SK-N-SH (cell line): ENCODE measurements around the gene C1GALT1.

ENCODE experiments used
- GABPA ChIP-seq: IDR thresholded peaks from 2 replicates; pipeline ENCODE4 v1.4.0; 2012; ENCODE audit warnings: low read depth, mild to moderate bottlenecking
- JUND ChIP-seq: IDR thresholded peaks from 2 replicates; pipeline ENCODE4 v1.4.0; 2012
- RFX5 ChIP-seq: IDR thresholded peaks from 2 replicates; pipeline ENCODE4 v1.6.1; 2012; ENCODE audit warnings: mild to moderate bottlenecking, improper control_type of control experiment, low read length
- SMC3 ChIP-seq: IDR thresholded peaks from 2 replicates; pipeline ENCODE4 v1.6.1; 2012; ENCODE audit warnings: low read depth, low read length, improper control_type of control experiment
- TAF1 ChIP-seq: IDR thresholded peaks from 2 replicates; pipeline ENCODE4 v1.6.1; 2012; ENCODE audit warnings: low read depth, mild to moderate bottlenecking, low read length, moderate library complexity, borderline replicate concordance
- TEAD4 ChIP-seq: IDR thresholded peaks from 2 replicates; pipeline ENCODE4 v1.4.0; 2012; ENCODE audit warnings: mild to moderate bottlenecking, borderline replicate concordance; ENCODE audit not compliant: insufficient read depth
- TF ChIP-seq, protein P1 (sequence below): fragments of 200-600 bp; sonication (generic); IDR thresholded peaks from 2 replicates; pipeline ENCODE4 v1.6.1; 2017; ENCODE audit warnings: antibody characterized with exemption, mild to moderate bottlenecking, moderate library complexity
- TF ChIP-seq, protein P2 (sequence below): IDR thresholded peaks from 2 replicates; pipeline ENCODE4 v1.4.0; 2012; ENCODE audit warnings: low read depth, borderline replicate concordance
- TF ChIP-seq, protein P3 (sequence below): IDR thresholded peaks from 2 replicates; pipeline ENCODE4; 2012
- TF ChIP-seq, protein P4 (sequence below): IDR thresholded peaks from 2 replicates; pipeline ENCODE4 v1.6.1; 2012; ENCODE audit warnings: mild to moderate bottlenecking, low read depth, low read length, moderate library complexity

DNA sequence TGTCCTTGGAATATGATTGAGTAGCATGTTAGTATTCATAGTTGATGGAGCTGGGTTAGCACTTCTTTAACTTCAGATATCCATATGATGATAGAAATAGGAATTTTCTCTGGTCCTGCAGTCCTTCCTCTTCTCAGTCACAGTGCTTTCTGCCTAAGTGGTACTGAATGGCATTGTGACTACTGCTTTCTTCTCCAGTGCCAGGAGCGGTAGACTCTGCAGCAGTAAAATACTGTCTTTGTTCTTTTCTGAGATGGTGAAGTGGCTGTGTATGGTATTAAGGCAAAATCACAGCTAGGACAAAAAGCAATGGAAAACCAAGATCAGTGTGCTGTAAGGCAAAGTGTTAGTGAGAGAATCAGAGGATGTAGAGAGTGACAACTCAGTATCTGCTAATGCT, 46.6 kb downstream of the C1GALT1 start:
- TF ChIP-seq, protein P1, sequence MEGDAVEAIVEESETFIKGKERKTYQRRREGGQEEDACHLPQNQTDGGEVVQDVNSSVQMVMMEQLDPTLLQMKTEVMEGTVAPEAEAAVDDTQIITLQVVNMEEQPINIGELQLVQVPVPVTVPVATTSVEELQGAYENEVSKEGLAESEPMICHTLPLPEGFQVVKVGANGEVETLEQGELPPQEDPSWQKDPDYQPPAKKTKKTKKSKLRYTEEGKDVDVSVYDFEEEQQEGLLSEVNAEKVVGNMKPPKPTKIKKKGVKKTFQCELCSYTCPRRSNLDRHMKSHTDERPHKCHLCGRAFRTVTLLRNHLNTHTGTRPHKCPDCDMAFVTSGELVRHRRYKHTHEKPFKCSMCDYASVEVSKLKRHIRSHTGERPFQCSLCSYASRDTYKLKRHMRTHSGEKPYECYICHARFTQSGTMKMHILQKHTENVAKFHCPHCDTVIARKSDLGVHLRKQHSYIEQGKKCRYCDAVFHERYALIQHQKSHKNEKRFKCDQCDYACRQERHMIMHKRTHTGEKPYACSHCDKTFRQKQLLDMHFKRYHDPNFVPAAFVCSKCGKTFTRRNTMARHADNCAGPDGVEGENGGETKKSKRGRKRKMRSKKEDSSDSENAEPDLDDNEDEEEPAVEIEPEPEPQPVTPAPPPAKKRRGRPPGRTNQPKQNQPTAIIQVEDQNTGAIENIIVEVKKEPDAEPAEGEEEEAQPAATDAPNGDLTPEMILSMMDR, result no peak
- TF ChIP-seq, protein P2, sequence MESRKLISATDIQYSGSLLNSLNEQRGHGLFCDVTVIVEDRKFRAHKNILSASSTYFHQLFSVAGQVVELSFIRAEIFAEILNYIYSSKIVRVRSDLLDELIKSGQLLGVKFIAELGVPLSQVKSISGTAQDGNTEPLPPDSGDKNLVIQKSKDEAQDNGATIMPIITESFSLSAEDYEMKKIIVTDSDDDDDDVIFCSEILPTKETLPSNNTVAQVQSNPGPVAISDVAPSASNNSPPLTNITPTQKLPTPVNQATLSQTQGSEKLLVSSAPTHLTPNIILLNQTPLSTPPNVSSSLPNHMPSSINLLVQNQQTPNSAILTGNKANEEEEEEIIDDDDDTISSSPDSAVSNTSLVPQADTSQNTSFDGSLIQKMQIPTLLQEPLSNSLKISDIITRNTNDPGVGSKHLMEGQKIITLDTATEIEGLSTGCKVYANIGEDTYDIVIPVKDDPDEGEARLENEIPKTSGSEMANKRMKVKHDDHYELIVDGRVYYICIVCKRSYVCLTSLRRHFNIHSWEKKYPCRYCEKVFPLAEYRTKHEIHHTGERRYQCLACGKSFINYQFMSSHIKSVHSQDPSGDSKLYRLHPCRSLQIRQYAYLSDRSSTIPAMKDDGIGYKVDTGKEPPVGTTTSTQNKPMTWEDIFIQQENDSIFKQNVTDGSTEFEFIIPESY, result no peak
- TF ChIP-seq, protein P3, sequence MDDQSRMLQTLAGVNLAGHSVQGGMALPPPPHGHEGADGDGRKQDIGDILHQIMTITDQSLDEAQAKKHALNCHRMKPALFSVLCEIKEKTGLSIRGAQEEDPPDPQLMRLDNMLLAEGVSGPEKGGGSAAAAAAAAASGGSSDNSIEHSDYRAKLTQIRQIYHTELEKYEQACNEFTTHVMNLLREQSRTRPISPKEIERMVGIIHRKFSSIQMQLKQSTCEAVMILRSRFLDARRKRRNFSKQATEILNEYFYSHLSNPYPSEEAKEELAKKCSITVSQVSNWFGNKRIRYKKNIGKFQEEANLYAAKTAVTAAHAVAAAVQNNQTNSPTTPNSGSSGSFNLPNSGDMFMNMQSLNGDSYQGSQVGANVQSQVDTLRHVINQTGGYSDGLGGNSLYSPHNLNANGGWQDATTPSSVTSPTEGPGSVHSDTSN, result no peak
- TF ChIP-seq TEAD4 (no peak), GABPA (no peak), SMC3 (no peak), JUND (no peak), TAF1 (no peak), RFX5 (no peak)
- TF ChIP-seq, protein P4, sequence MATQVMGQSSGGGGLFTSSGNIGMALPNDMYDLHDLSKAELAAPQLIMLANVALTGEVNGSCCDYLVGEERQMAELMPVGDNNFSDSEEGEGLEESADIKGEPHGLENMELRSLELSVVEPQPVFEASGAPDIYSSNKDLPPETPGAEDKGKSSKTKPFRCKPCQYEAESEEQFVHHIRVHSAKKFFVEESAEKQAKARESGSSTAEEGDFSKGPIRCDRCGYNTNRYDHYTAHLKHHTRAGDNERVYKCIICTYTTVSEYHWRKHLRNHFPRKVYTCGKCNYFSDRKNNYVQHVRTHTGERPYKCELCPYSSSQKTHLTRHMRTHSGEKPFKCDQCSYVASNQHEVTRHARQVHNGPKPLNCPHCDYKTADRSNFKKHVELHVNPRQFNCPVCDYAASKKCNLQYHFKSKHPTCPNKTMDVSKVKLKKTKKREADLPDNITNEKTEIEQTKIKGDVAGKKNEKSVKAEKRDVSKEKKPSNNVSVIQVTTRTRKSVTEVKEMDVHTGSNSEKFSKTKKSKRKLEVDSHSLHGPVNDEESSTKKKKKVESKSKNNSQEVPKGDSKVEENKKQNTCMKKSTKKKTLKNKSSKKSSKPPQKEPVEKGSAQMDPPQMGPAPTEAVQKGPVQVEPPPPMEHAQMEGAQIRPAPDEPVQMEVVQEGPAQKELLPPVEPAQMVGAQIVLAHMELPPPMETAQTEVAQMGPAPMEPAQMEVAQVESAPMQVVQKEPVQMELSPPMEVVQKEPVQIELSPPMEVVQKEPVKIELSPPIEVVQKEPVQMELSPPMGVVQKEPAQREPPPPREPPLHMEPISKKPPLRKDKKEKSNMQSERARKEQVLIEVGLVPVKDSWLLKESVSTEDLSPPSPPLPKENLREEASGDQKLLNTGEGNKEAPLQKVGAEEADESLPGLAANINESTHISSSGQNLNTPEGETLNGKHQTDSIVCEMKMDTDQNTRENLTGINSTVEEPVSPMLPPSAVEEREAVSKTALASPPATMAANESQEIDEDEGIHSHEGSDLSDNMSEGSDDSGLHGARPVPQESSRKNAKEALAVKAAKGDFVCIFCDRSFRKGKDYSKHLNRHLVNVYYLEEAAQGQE, result no peak
